HG03025 (cell line): ENCODE measurements around the gene RALBP1.
"Not testable (repeated sequence)": the region's sequence is repeated elsewhere in the genome, so short reads cannot be mapped to it uniquely, and the experiment has no call there.

ENCODE experiments used
- ATAC-seq: cut with Tn5 transposase; IDR thresholded peaks from one replicate; pipeline ENCODE4 v1.9.1; 2021; ENCODE audit warnings: mild to moderate bottlenecking, moderate library complexity; ENCODE audit not compliant: unreplicated experiment, low FRiP score

The RALBP1 gene

DNA sequence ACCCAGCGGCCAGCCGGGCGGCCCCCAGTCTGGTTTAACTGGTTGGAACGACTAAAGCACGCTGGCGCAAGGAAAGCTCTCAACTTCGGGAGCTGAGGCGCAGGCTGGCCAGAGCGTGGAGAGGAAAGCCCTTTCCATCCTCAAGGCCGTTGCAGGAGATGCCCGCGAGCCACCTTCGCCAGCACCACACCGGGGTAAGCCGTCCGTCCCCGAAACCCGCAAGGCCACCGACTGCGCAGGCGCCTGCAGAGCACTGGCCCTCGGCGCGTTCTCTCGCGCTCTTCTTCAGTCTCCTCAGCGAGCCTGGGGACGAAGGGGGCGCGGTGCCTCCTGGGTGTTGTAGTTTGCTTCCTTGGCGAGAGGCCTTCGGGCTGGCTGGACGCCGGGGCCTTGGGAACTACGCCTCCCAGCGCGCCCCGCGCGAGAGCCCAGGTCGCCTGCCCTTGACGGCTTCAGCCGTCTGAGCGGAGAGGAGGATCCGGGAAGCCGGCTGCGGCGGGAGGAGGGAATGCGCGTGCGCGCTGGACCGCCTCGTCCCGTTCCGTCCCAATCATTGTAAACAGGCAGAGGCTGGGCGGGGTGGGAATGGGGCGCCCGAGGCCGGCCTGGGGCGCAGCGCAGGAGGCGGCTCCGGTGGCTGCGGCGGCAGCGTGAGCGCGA, at the start of gene RALBP1:
RALBP1 (plus strand) TSS at position 531 of the 660 bp plus-strand sequence. CDS start 37,533 bp downstream, outside the sequence.
- ATAC-seq = peak; percentile 88

DNA sequence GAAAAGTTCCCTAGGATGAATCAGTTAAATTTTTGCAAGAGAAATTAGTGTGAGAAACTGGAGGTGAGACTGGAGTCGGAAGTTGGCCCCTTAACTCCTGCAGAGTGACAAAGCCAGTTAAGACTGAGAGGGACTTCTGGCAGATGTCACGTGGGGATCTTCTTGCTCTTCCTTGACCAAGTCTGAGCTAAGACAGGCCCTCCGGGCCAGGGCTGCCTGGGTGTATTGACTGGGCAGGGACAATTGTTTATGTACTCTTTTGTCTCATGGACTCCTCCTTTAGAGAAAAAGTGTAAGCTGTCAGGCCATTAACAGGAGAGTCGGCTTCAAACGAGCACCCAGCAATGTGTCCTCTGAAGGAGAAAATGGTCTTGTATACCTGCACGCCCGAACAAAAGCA, 48.6 kb upstream of the RALBP1 start:
- ATAC-seq = no peak

DNA sequence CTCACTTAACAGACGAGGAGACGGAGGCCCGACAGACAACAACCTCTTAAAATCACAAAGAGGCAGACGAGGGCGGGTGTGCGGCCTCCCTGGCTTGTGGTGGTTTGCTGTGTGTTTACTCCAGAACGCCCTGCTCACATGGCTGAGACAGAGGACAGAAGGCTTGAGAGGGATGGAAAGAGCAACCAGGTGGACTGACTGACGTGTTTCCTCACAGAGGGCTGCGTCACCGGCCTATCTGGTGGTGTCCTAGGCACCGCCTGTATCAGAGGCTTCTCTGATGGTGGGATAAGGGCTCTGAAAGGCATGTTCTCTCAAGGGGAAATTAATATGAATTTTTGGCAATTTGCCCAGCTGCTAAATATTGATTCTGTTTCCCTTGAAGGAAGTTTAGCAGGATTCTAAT, 47.0 kb upstream of the RALBP1 start:
- no peak for ATAC-seq

DNA sequence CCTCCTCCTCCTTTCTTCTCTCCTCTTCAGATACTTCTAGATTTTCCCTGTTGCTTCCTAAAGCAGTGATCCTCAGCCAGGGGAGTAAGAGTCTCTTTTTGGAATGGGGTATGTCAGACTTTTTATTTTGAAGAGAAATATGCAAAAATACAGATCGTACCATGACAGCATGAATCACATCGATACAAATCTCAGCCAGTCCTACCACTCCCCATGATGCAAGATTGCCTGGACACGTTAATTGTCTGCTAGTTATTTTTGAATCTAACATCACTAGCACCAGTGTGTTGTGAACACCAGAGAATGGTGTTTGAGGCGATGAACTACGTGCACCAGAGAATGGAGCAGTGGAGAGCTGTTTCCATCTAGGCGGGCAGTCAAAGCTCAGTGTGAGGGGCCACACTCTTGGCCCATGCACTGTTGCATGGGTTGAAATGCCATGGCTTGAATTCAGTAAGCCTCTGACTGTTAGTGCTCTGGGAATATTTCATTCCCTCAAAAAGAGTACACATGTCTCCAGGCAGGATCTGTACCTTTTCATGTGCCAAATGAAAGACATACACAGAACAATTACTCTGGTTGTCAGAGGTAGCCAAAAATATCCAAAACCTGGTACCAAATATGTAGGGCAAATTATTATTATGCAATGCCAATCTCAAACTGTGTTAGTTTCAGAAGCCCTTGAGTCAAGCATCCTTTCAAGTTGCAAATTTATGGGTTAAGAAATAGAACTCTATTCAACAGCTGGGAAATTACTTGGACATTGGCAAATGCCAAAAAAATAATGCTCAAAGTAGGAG, 46.3 kb upstream of the RALBP1 start:
- no peak for ATAC-seq

DNA sequence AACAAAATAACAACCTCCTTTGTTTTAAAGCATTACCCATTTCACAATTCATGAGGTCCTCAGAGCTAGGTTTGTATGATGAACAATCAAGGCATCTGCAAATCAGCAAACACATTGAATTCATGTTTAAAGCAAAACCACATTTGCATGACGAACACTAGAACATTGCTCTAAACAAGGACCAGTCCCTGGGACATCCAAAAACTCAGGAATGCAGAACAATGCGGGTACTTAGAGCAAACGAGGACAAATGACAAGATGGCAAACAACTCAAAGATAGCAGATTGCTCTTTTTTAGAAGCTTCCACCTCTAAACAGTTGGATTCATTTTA, 45.7 kb upstream of the RALBP1 start:
- ATAC-seq = no peak

DNA sequence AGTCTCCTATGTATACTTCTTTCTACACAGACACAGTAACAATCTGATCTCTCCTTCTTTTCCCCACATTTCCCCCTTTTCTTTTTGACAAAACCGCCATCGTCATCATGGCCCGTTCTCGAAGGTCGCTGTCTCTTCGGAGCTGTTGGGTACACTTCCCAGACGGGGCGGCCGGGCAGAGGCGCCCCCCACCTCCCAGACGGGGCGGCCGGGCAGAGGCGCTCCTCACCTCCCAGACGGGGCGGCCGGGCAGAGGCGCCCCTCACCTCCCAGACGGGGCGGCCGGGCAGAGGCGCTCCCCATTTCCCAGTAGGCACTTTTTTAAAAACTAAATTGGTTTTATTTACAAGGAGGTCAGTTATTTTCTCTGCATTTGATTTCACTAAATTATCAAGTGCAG, 45.0 kb upstream of the RALBP1 start:
- not testable (repeated sequence) for ATAC-seq

DNA sequence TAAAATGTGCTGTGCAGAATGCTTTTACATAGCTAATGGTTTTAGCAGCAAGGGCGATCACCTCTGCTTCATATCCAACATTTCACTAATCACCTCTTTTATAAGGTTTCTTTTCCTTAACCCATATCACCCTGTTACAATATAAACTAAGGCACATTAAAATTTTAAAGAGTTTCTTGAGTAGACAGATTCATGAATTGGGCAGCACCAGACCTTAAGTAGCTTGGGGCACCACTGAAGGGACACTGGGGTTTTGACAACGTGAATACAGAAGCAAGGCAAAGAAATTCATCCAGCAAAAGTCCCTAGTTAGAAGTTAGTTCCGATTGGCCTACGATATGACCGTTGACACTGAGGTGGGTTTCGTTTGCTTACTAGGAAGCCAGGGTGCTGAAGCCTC, 44.0 kb upstream of the RALBP1 start:
- ATAC-seq = no peak

DNA sequence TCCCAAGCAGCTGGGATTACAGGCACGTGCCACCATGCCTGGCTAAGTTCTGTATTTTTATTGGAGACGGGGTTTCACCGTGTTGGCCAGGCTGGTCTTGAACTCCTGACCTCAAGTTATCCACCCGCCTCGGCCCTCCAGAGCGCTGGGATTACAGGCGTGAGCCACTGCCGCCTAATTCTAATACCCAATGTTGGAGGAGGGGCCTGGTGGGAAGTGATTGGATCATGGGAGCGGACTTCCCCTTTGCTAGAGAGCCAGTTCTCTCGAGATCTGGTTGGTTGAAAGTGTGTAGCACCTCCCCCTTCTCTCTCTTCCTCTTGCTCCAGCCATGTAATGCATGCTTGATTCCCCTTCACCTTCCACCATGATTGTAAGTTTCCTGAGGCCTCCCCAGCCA, 42.2 kb upstream of the RALBP1 start:
- ATAC-seq = not testable (repeated sequence)

DNA sequence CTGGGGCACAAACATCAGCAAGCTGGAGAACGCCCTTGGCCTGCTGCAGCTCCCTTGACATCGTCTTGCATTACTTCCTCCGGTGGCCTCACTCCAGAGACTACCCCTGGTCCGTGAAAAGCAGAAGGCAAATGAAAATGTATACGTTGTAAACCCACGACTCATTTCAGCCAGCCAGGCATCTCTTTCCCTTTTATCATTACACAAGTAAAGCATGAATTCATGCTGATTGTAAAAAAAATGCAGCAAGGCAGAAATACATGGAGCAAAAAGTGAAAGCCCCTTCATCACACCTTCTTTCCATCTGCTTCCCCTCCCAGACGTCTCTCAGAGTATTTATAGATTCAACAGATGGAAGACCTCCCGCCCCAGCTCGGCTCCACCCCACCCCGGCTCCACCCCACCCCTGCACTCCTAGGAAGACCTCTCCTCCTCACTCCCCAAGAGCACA, 41.6 kb upstream of the RALBP1 start:
- no peak for ATAC-seq

DNA sequence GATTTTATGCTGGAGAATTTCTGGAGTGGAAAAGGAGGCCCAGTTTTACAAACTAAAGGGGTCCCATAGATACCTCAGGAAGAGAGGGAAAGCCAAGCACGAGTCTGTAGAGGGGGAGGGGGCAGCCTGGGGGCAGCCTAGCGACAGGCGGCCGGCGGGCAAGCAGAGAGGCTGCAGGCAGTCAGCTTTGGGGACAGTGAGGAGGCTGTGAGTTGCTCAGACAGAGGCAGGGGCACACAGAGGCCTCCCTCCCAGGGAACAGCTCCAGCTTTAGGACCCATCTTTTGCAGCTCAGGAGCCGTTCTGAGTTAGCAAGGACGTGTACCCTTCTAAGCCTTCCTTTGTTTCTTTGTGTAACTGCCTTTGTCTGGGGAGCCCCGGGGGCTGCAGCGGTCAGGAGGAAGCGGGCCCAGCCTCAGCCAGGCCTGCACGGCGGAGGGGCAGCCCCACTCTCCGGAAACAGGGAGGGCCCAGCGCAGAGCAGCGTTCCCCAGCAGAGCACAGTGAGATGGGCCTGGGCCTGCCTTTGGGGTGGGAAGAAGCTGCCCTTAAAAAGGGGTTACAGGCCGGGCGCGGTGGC, 41.1 kb upstream of the RALBP1 start:
- no peak for ATAC-seq

DNA sequence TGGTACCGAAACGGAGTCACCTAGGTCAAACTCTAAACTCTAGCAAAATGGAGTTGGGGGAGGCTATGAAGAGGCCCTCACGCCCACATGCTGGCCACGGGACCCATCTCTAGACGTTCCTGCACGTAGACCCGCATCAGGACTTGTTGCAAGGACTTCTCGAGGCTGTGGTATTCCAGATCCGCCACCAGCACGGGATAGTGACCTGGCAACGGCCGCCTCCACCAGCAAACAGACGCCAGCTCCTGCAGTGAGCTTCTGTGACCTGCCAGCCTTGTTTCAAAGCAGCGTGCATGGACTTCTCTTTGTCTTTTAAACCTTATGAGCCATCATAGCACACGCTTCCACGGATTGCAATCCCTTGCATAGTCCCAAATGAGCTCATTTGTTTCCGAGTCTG, 40.3 kb upstream of the RALBP1 start:
- ATAC-seq = no peak

DNA sequence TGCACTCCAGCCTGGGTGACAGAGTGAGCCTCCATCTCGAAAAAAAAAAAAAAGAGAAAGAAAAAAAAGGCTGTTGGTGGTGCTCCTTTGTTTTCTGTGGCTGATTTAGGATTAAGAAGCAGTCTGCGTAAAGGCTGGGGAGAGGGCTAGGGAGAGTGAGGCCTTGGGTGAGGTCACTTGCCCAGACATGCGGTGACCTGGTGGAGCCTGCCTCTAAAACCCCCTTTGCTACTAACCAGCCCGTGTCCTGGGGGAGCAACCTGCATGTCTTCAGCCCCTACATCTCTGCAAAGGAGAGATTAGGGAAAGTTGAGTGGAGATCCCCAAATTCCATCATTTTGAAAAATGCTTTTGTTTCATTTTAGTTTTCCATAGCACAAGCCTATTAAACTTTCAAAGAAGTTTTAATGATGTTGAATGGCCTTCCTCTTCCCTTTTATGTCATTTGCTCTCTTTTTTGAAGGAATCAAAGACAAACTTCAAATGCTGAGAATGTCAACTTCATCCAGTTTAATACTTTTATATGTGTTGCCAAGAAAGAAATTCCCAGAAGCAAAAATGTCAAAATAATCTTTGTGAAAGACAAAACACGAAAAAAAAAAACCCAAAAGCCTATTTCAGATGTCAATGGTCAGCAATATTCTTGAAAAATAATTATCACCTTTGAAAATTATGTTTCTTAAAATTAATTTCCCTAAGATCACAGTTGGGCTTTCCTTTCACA, 38.9 kb upstream of the RALBP1 start:
- no peak for ATAC-seq

DNA sequence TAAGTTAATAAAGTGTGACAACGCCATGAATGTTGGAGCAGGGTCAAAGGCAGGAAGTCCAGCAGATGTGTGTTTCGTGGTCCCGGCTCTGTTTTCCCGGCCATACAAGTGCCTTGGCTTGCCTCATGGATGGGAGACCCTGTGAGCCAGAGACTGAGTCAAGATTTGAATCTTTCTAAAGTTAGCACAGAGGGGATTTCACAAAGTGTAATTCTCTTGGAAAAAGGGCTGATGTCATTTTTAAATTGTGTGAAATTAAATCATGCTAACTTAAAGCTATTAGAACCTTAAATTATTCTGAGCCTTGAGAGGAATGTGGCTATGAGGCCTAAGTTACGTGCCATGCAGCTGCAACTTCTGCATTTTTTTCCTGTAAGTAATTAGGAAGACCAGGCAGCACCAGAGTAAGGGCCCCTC, 38.3 kb upstream of the RALBP1 start:
- no peak for ATAC-seq

DNA sequence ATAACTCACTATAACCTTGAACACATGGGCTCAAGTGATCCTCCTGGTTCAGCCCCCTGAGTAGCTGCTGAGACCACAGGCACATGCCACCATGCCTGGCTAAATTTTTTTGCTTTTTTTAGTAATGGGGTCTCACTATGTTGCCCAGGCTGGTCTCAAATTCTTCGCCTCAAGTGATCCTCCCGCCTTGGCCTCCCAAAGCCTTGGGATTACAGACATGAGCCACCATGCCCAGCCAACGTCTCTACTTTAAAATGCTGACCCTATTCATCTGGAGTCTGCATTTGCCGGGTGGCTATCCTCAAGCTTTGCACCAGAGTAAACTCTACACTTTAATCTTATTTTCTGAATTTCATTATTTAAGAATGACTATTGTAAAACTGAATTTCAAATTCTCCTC, 37.6 kb upstream of the RALBP1 start:
- ATAC-seq = no peak

DNA sequence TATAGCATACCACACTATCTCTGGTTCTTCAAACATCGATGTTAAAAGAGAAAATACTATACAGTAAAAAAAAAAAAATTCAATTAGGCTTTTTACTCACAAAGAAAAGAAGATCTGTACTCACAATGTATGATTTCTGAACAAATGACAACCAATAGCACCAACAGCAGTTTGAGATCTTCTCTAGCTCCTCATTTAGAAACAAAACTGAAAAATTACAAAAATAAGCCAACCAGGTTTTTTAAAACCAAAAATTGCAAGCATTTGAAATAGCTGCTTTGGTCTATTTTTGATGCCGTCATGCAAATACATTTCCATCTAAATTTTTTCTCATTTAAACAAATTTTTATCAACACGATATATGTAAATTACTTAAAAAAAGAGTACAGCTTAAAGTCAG, 34.3 kb upstream of the RALBP1 start:
- ATAC-seq = no peak

DNA sequence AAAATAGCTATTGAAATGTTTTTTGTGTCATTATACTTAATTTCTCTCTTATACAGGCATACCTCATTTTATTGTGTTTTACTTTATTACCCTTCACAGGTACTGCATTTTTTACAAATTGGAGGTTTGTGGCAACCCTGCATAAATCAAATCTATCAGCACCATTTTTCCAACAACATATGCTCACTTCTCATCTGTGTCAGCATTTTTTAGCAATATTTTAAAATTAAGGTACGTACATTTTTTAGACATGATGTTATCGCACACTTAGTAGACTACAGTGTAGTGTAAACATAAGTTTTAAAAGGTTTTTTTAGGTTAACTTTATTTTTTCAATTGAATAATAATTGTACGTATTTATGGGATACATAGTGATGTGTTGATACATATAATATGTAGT, 30.8 kb upstream of the RALBP1 start:
- no peak for ATAC-seq

DNA sequence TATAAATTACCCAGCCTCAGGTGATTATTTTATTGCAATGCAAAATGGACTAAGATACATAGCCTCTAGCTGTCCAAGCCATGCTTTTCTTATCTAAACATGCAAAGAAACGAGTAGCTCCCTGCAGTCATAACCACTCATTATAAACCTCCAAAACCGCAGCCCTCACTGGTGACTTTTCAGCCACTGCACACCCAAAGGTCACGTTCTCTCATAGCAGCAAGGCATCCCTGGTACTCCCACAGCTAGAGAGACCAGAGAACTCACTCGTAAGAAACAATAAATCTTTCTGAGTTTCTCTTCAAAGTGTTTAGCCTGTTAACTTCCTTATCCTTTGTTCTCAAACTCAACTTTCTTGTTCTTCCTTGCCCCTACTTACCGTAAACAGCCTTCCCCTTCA, 28.5 kb upstream of the RALBP1 start:
- ATAC-seq = no peak

DNA sequence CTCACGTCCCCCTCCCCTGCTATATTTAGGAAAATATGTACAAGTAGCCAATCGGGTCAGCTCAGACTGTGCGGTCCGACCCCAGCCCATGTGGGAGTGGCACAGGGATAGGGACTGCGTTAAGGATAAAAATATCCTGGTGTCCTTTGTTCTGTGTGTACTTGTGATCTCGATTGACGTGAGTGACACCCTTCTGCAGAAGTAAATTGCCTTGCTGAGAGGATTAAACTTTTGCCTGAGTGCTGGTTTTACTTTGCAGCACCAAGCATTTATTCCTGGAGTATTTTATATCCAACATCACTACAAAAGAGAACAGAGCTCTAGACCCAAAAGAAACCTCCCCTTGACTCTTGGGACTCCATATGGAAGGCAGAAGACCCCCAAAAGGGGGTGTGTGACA, 28.0 kb upstream of the RALBP1 start:
- no peak for ATAC-seq

DNA sequence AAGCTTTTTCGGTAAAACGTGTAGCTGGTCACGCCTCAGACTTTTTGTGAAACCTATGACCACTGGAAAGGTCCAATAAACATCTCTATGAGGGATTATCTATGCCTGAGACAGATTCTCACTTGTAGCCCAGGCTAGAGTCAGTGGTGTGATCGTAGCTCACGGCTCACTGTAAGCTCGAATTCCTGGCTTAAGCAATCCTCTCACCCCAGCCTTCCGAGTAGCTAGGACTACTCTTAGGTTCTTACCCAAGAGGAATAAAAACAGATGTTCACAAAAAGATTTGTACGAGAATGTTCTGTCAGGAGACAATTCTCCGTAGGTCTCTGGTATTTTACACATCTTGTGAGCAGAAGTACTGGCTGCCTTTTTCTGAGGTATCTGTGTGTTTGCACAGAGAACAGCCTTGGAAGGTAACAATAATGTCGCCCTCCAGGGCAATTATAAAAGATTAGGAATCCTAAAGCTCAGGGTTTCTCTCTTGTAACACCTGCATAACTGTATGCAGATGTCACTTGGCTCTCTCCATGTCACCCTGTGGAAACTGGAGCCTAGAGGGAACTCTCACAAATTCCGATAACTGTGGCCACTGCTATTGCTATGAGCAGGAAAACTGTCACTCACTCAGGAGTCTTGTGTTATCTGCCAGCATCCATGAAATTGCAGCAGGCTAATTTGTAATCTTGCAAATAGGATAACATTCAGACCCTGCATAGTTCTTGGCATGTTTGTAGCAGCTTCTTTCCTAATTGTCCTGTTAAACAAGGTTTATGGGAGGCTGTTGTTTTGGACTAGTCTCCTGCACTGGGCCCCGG, 25.5 kb upstream of the RALBP1 start:
- ATAC-seq = no peak

DNA sequence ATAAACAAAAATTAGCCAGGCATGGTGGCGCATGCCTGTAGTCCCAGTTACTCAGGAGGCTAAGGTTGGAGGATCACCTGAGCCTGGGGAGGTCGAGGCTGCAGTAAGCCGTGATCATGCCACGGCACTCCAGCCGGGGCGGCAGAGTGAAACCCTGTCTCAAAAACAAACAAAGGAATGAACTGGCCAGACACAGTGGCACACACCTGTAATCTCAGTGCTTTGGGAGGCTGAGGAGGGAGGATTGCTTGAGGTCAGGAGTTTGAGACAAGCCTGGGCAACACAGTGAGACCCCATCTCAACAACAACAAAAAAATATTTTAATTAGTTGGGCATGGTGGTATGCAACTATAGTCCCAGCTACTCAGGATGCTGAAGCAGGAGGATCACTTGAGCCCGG, 24.4 kb upstream of the RALBP1 start:
- ATAC-seq = not testable (repeated sequence)
